HepG2 (cell line): ENCODE data around the gene FAM234A. TPM values are rescaled to one million over a fixed set of nuclear protein-coding genes. Genes with fewer than 3 reads are reported as not detected.
A peak's percentile ranks its signal among the peaks of the same experiment; 100 is the strongest.

Experiments
- ATF1 ChIP-seq: IDR thresholded peaks from 2 replicates; pipeline ENCODE4 v1.6.1; 2016; ENCODE audit warnings: mild to moderate bottlenecking, control low read depth
- ATF2 ChIP-seq: sonication (generic); formaldehyde crosslinking; IDR thresholded peaks from 2 replicates; pipeline ENCODE4 v1.4.0; 2020; ENCODE audit warnings: missing genetic modification reagents
- BRF2 ChIP-seq: sonication (generic); formaldehyde crosslinking; IDR thresholded peaks from 2 replicates; pipeline ENCODE4 v1.8.1; 2022; ENCODE audit warnings: mild to moderate bottlenecking, missing genetic modification reagents
- CCDC6 ChIP-seq: sonication (generic); formaldehyde crosslinking; IDR thresholded peaks from 2 replicates; pipeline ENCODE4 v1.8.1; 2022; ENCODE audit warnings: mild to moderate bottlenecking, missing genetic modification reagents, moderate library complexity
- CEBPG ChIP-seq: IDR thresholded peaks from 2 replicates; pipeline ENCODE4 v1.6.1; 2016
- CSRNP2 ChIP-seq: sonication (generic); formaldehyde crosslinking; conservative IDR thresholded peaks from 2 replicates; pipeline ENCODE4 v1.8.0; 2022; ENCODE audit warnings: low read depth, missing genetic modification reagents
- IKZF1 ChIP-seq: fragments of 450-650 bp; IDR thresholded peaks from 2 replicates; pipeline ENCODE4 v1.7.1; 2016
- IKZF5 ChIP-seq: IDR thresholded peaks from 2 replicates; pipeline ENCODE4 v1.6.1; 2018; ENCODE audit warnings: missing genetic modification reagents, mild to moderate bottlenecking, missing compliant biosample characterization
- ISX ChIP-seq: sonication (generic); formaldehyde crosslinking; conservative IDR thresholded peaks from 2 replicates; pipeline ENCODE4 v1.5.0; 2020; ENCODE audit warnings: missing genetic modification reagents
- NONO ChIP-seq, 2 experiments: fragments of 450-650 bp in 1 of 2; sonication (generic) in 1 of 2; formaldehyde crosslinking in 1 of 2; IDR thresholded peaks in 1 of 2; conservative IDR thresholded peaks in 1 of 2; 2 replicates each; pipeline versions ENCODE4 v1.6.1 to v1.8.0; 2017 to 2022; ENCODE audit warnings: mild to moderate bottlenecking in 1 of 2, missing genetic modification reagents in 1 of 2, moderate library complexity in 1 of 2
- PAF1 ChIP-seq: IDR thresholded peaks from 2 replicates; pipeline ENCODE4 v1.6.1; 2016; ENCODE audit warnings: missing genetic modification reagents, missing compliant biosample characterization
- PCBP2 ChIP-seq: fragments of 200-400 bp; formaldehyde crosslinking; optimal IDR thresholded peaks from 2 replicates; pipeline ENCODE3; 2018; ENCODE audit warnings: low read length, low read depth; ENCODE audit not compliant: poor library complexity, severe bottlenecking
- POLR2AphosphoS5 ChIP-seq: IDR thresholded peaks from 2 replicates; pipeline ENCODE4 v1.6.1; 2012; ENCODE audit warnings: low read depth, low read length
- SNAPC5 ChIP-seq: sonication (generic); formaldehyde crosslinking; IDR thresholded peaks from 2 replicates; pipeline ENCODE4 v1.8.1; 2023; ENCODE audit warnings: mild to moderate bottlenecking, missing genetic modification reagents, borderline replicate concordance
- TFE3 ChIP-seq: IDR thresholded peaks from 2 replicates; pipeline ENCODE4 v1.6.1; 2016
- ZNF180 ChIP-seq: sonication (generic); formaldehyde crosslinking; IDR thresholded peaks from 2 replicates; pipeline ENCODE4 v1.4.0; 2020; ENCODE audit warnings: low read depth, missing genetic modification reagents, borderline replicate concordance
- ZNF256 ChIP-seq: sonication (generic); formaldehyde crosslinking; conservative IDR thresholded peaks from 2 replicates; pipeline ENCODE4 v1.4.0; 2020; ENCODE audit warnings: missing genetic modification reagents
- ZNF333 ChIP-seq: sonication (generic); formaldehyde crosslinking; IDR thresholded peaks from 2 replicates; pipeline ENCODE4 v1.4.0; 2020; ENCODE audit warnings: mild to moderate bottlenecking, missing genetic modification reagents, borderline replicate concordance
- ZNF576 ChIP-seq: sonication (generic); formaldehyde crosslinking; IDR thresholded peaks from 2 replicates; pipeline ENCODE4 v1.4.0; 2020; ENCODE audit warnings: mild to moderate bottlenecking, missing genetic modification reagents
- ZNF883 ChIP-seq: sonication (generic); formaldehyde crosslinking; IDR thresholded peaks from 2 replicates; pipeline ENCODE4 v1.5.1; 2020; ENCODE audit warnings: mild to moderate bottlenecking, missing genetic modification reagents; ENCODE audit errors: not compliant biosample characterization
- ZSCAN21 ChIP-seq: sonication (generic); formaldehyde crosslinking; IDR thresholded peaks from 2 replicates; pipeline ENCODE4 v1.8.0; 2022; ENCODE audit warnings: mild to moderate bottlenecking, missing genetic modification reagents, moderate library complexity, borderline replicate concordance
- polyA plus RNA-seq, 8 experiments: library from polyadenylated mRNA; depleted of rRNA in 3 of 8; stranded (reverse) in 7 of 8; unstranded in 1 of 8; fragments of >200 nt; fragmentation: Illumina TruSeq in 4 of 8; extraction: Trizol in 4 of 8; gene quantifications; 2 replicates each; pipeline versions ENCODE4 v1.2.1 to v1.2.3, GENCODE V29; 2011 to 2016; ENCODE audit warnings: low read depth in 4 of 8, missing spikeins in 1 of 8, mixed read lengths in 1 of 8; ENCODE audit not compliant: insufficient read depth in 1 of 8
- total RNA-seq, 5 experiments: library from RNA; depleted of rRNA; stranded (reverse); fragments of >200 nt; fragmentation: Illumina TruSeq; extraction: Trizol; gene quantifications; 2 replicates each; pipeline ENCODE4 v1.2.3, GENCODE V29; 2016; ENCODE audit warnings: low read depth in 1 of 5

The FAM234A gene
- total and polyA plus RNA-seq, 2 of the 13 experiments (the other 11 are each of a cell fraction or from before 2014, with no cell fraction given): 29.2 to 34.4 TPM

GRCh38 chr16:234468-235305, at the start of gene FAM234A (continued):
- TF ChIP-seq PAF1 (no peak), CSRNP2 (CRISPR knock-in tag) (no peak), PCBP2 (no peak), POLR2AphosphoS5 (peak; percentile 45; the same call in 1 of the 2 replicates), ZNF333 (no peak), ZNF256 (CRISPR knock-in tag) (no peak), CCDC6 (CRISPR knock-in tag) (peak; percentile 66; the same call in 1 of the 2 replicates), ZSCAN21 (CRISPR knock-in tag) (peak; percentile 30; the same call in 1 of the 2 replicates), IKZF5 (CRISPR knock-in tag) (no peak), ATF1 (CRISPR knock-in tag) (0 out of 2 replicates have a peak, but pooled peaks have one; percentile 33), NONO (IDR thresholded peaks at IDR 0.05) (no peak), NONO (CRISPR knock-in tag; conservative IDR thresholded peaks at IDR 0.05) (peak; percentile 77), BRF2 (CRISPR knock-in tag) (no peak), ZNF576 (CRISPR knock-in tag) (no peak), ZNF883 (CRISPR knock-in tag) (peak; percentile 26), ZNF180 (no peak), SNAPC5 (CRISPR knock-in tag) (no peak), TFE3 (CRISPR knock-in tag) (no peak), CEBPG (CRISPR knock-in tag) (peak; percentile 68), IKZF1 (no peak), ISX (CRISPR knock-in tag) (no peak), ATF2 (CRISPR knock-in tag) (no peak)
